Stomach (tissue), 4 donors: ENCODE measurements around the gene SERPINB7.

ENCODE experiments used
- CTCF ChIP-seq, 7 experiments: fragments of 450-650 bp in 4 of 7; fragments of 200-600 bp in 3 of 7; sonication (generic) in 3 of 7; IDR thresholded peaks; one replicate each; pipeline ENCODE4 v1.5.1; 2016 to 2019; ENCODE audit warnings: antibody characterized with exemption in 7 of 7, control low read depth in 2 of 7, mild to moderate bottlenecking in 1 of 7
- EP300 ChIP-seq: sonication (generic); formaldehyde crosslinking; IDR thresholded peaks from one replicate; pipeline ENCODE4 v1.6.1; 2017; ENCODE audit warnings: antibody characterized with exemption
- POLR2A ChIP-seq, 4 donors: fragments of 450-650 bp; IDR thresholded peaks; one replicate each; pipeline ENCODE4 v1.6.1; 2016; ENCODE audit warnings: antibody characterized with exemption in 4 of 4, control low read depth in 2 of 4, mild to moderate bottlenecking in 1 of 4, moderate library complexity in 1 of 4
- POLR2AphosphoS5 ChIP-seq, 3 donors: sonication (generic); formaldehyde crosslinking; IDR thresholded peaks; one replicate each; pipeline ENCODE4 v1.6.1; 2016; ENCODE audit warnings: antibody characterized with exemption in 3 of 3

DNA sequence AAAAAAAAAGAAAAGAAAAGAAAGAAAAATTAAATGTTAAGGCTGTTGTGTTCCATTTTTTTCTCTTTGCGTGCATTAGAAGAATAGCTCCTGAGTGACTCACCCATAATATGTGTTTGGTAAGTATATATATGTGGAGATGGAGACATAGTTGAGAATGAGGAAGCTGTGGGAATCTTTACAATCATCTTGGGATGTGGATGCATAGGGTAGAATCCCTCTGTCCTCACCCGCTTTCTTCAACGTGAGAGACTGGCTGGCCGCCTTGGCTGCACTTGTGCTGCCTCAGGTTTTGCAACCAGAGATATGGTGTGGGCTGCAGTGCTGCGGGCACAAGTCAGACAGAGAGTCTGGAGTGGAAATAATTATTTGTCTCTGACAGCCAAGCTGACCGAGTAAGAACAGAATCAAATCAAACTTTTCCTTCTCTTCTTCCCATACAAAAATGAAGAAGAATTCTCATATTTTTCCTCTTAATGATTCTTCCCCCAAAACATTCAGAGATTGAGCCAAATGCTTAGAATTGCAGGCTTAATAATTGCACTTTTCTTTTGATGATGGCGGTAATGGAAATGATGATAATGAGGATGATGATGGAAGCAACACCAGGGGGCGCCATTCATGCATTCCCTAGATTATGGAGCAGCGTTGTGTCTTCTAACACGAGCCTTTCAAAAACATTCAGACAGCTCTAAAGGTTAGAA, 48.5 kb downstream of the SERPINB7 start:
- TF ChIP-seq POLR2AphosphoS5 (IDR thresholded peaks at IDR 0.05): no peak
- TF ChIP-seq CTCF (IDR thresholded peaks at IDR 0.05): peak in 1 of 7 experiments; percentile 25
- no peak for TF ChIP-seq EP300
- no peak for TF ChIP-seq POLR2A (IDR thresholded peaks at IDR 0.05)
